SK-N-SH (cell line): ENCODE results near the gene LRRC56. TPM values are rescaled to one million over a fixed set of nuclear protein-coding genes. Genes with fewer than 3 reads are reported as not detected.
A peak's percentile ranks its signal among the peaks of the same experiment; 100 is the strongest.

Source experiments
- CTCF ChIA-PET: fragments of 300-600, 350-600 bp; formaldehyde crosslinking; extraction: SDS; loops from one replicate; lab custom pipeline; 2021; lab: Yijun Ruan, JAX
- POLR2A ChIA-PET: fragments of 350-600 bp; sonication (Branson Sonifier 250); formaldehyde crosslinking; extraction: SDS; loops from one replicate; lab custom pipeline; 2020; ENCODE audit warnings: antibody characterized with exemption, inconsistent platforms; lab: Yijun Ruan, JAX
- DNase-seq: peaks from one replicate; pipeline ENCODE4 v3.0.0; 2012
- H2AFZ ChIP-seq: fragments of 200-600 bp; sonication (generic); 2 replicates; pipeline ENCODE4 v1.8.1; 2016; ENCODE audit warnings: antibody characterized with exemption, mild to moderate bottlenecking, low read depth
- H3F3A ChIP-seq: fragments of 200-600 bp; sonication (generic); replicated peaks from 2 replicates; pipeline ENCODE3; 2016; ENCODE audit warnings: antibody characterized with exemption, mild to moderate bottlenecking; ENCODE audit not compliant: insufficient read depth
- H3K27ac ChIP-seq, 2 experiments: fragments of 200-500 bp in 1 of 2; fragments of 200-600 bp in 1 of 2; sonication (Bioruptor generic) in 1 of 2; sonication (generic), shearing (Covaris generic) in 1 of 2; 2 replicates each; pipeline versions ENCODE4 v1.5.1 to v1.6.1; 2014 to 2016; ENCODE audit warnings: low read depth in 2 of 2, inconsistent platforms in 1 of 2, low read length in 1 of 2, mild to moderate bottlenecking in 1 of 2, mixed read lengths in 1 of 2
- H3K27me3 ChIP-seq: fragments of 200-600 bp; sonication (generic), shearing (Covaris generic); 2 replicates; pipeline ENCODE4 v1.6.1; 2016; ENCODE audit warnings: mixed run types; ENCODE audit not compliant: insufficient read depth
- H3K36me3 ChIP-seq, 2 experiments: fragments of 200-500 bp in 1 of 2; fragments of 200-600 bp in 1 of 2; sonication (Bioruptor generic) in 1 of 2; sonication (generic) in 1 of 2; replicated peaks in 1 of 2; 2 replicates each; pipeline versions ENCODE3 to v1.5.1; 2014 to 2016; ENCODE audit warnings: low read length in 1 of 2, mild to moderate bottlenecking in 1 of 2; ENCODE audit not compliant: insufficient read depth in 2 of 2, control insufficient read depth in 1 of 2
- H3K4me1 ChIP-seq, 2 experiments: fragments of 200-500 bp in 1 of 2; fragments of 200-600 bp in 1 of 2; sonication (Bioruptor generic) in 1 of 2; sonication (generic), shearing (Covaris generic) in 1 of 2; 2 replicates each; pipeline versions ENCODE4 v1.5.1 to v1.6.1; 2014 to 2016; ENCODE audit warnings: low read depth in 1 of 2, low read length in 1 of 2, mixed run types in 1 of 2; ENCODE audit not compliant: insufficient read depth in 2 of 2, control insufficient read depth in 1 of 2
- H3K4me2 ChIP-seq: fragments of 200-600 bp; sonication (generic), shearing (Covaris generic); 2 replicates; pipeline ENCODE4 v1.6.1; 2017; ENCODE audit warnings: mixed run types
- H3K4me3 ChIP-seq, 2 experiments: fragments of 200-500 bp in 1 of 2; fragments of 200-600 bp in 1 of 2; sonication (Bioruptor generic) in 1 of 2; sonication (generic), shearing (Covaris generic) in 1 of 2; 2 replicates each; pipeline versions ENCODE4 v1.5.1 to v1.8.1; 2014 to 2016; ENCODE audit warnings: low read depth in 2 of 2, inconsistent platforms in 1 of 2, low read length in 1 of 2, mild to moderate bottlenecking in 1 of 2, mixed read lengths in 1 of 2, moderate library complexity in 1 of 2
- H3K79me2 ChIP-seq: fragments of 200-600 bp; sonication (generic); 2 replicates; pipeline ENCODE4 v1.8.1; 2017; ENCODE audit warnings: mild to moderate bottlenecking; ENCODE audit not compliant: insufficient read depth
- H3K9ac ChIP-seq: fragments of 200-600 bp; sonication (generic); 2 replicates; pipeline ENCODE4 v1.6.1; 2017; ENCODE audit warnings: mixed run types
- H3K9me2 ChIP-seq: fragments of 200-600 bp; sonication (generic); 2 replicates; pipeline ENCODE4 v1.6.1; 2017; ENCODE audit warnings: mixed run types
- H3K9me3 ChIP-seq: fragments of 200-600 bp; sonication (generic); 2 replicates; pipeline ENCODE4 v1.6.1; 2017; ENCODE audit warnings: mixed run types, mild to moderate bottlenecking, moderate library complexity
- H4K20me1 ChIP-seq: fragments of 200-600 bp; sonication (generic); 2 replicates; pipeline ENCODE4 v1.6.1; 2017; ENCODE audit warnings: mild to moderate bottlenecking, mixed run types; ENCODE audit not compliant: insufficient read depth
- CHD2 ChIP-seq: fragments of 150-350 bp; IDR thresholded peaks from 2 replicates; pipeline ENCODE4 v1.6.1; 2018; ENCODE audit warnings: low read length; ENCODE audit not compliant: partially characterized antibody
- ELF1 ChIP-seq: IDR thresholded peaks from 2 replicates; pipeline ENCODE4 v1.4.0; 2012
- EP300 ChIP-seq, 2 experiments: IDR thresholded peaks; 2 replicates each; pipeline versions ENCODE4 v1.4.0 to v1.6.1; 2012; ENCODE audit warnings: borderline replicate concordance in 1 of 2, low read depth in 1 of 2, low read length in 1 of 2
- FOSL2 ChIP-seq: IDR thresholded peaks from 2 replicates; pipeline ENCODE4 v1.4.0; 2012; ENCODE audit warnings: low read depth, mild to moderate bottlenecking, moderate library complexity, borderline replicate concordance
- GABPA ChIP-seq: IDR thresholded peaks from 2 replicates; pipeline ENCODE4 v1.4.0; 2012; ENCODE audit warnings: low read depth, mild to moderate bottlenecking
- GATA2 ChIP-seq: sonication (generic); formaldehyde crosslinking; IDR thresholded peaks from 2 replicates; pipeline ENCODE4 v1.5.0; 2020; ENCODE audit warnings: mild to moderate bottlenecking, missing genetic modification reagents
- IRF3 ChIP-seq: fragments of 150-350 bp; IDR thresholded peaks from 2 replicates; pipeline ENCODE4 v1.6.1; 2016; ENCODE audit warnings: mild to moderate bottlenecking, low read depth, low read length
- MXI1 ChIP-seq: IDR thresholded peaks from 2 replicates; pipeline ENCODE4 v1.6.1; 2012; ENCODE audit warnings: mild to moderate bottlenecking, low read depth, low read length, improper control_type of control experiment
- POLR2AphosphoS5 ChIP-seq: IDR thresholded peaks from 2 replicates; pipeline ENCODE4 v1.6.1; 2012; ENCODE audit warnings: low read depth, low read length
- RAD21 ChIP-seq: IDR thresholded peaks from 2 replicates; pipeline ENCODE4 v1.6.1; 2012; ENCODE audit warnings: mild to moderate bottlenecking, low read length
- TCF12 ChIP-seq: IDR thresholded peaks from 2 replicates; pipeline ENCODE4 v1.4.0; 2012
- WGBS: methylation state at CpG from one replicate; pipeline ENCODE4 v1.1.6; 2017; ENCODE audit warnings: low lambda C conversion rate; 5-methylcytosine and 5-hydroxymethylcytosine counted together
- polyA plus RNA-seq, 3 experiments: library from polyadenylated mRNA; depleted of rRNA; stranded (reverse); fragments of >200 nt; gene quantifications; 2 replicates each; pipeline ENCODE4 v1.2.3, GENCODE V29; 2012
- TF ChIP-seq, protein P1 (sequence below): fragments of 200-600 bp; sonication (generic); IDR thresholded peaks from 2 replicates; pipeline ENCODE4 v1.6.1; 2017; ENCODE audit warnings: antibody characterized with exemption, mild to moderate bottlenecking, moderate library complexity
- TF ChIP-seq, protein P2 (sequence below): IDR thresholded peaks from 2 replicates; pipeline ENCODE4 v1.4.0; 2012; ENCODE audit warnings: low read depth, borderline replicate concordance

The LRRC56 gene
- polyA plus RNA-seq, 1 of the 3 experiments (the other 2 are of a cell fraction), result 1.2 TPM

DNA sequence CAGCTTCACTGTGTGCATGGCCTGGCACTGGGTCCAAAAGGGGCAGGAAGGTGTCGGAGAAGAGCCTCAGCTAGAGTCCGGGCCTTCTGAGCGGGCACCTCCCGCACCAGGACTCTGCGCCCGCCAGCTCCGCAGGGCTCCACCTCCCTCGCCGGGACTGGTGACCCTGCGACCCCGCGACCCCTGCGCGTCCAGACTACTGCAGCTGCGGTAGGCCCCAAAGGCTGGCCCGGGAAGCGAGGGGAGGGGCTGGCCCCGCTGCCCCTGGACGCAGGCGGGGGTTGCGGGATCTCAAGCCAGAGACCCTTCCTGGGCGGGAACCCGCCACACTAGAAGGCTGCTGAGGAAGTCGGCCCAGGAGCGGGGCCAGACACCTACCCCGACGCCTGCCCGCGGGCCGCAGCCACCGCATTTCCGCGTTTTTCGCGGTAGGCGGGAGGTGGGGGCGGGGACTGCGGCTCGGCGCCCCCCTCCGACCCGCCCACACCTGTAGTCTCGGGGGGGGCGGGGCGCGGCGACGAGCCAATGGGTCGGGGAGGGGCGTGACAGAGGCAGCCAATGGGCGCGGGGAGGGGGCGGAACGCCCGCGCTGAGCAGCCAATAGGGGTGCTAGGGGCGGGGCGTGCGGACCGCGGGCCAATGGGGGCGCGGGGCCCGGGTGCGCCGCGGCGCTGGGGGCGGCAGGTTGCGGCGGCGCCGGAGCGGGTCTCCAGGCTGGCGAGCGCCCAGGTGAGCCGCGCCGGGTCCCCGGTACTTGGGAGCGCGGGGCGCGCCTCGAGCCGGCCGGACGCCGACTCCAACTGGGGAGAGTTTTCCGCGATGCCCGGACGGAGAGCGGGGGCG lies 23.2 kb downstream of the LRRC56 start, which contains the start of the genes LMNTD2 and RASSF7:
TSS of gene LMNTD2 (minus strand) at position 434 of the 843 bp plus-strand sequence. CDS start at position 412, 22 bp downstream.
TSS of gene RASSF7 (plus strand) at position 666 of the 843 bp plus-strand sequence. CDS start 799 bp downstream, outside the sequence.
- WGBS, result 3% methylated on average over 24 of the region's 95 CpGs
- POLR2A ChIA-PET, result interaction anchor here (0.7 to 1.5 kb wide), 2 partner anchors 15 to 53 kb away, joined by 3 read pairs; no protein-coding TSS in a partner anchor

GRCh38 chr11:561148-562003 lies 24.0 kb downstream of the LRRC56 start:
- H2AFZ ChIP-seq, result peak overlapping the region; percentile 51; the same call in 1 of the 2 replicates
- H3K27me3 ChIP-seq, result peaks cover 8% of the 10 kb centered on the region
- no peaks in the 10 kb centered on the region for H3K9me3 ChIP-seq
- no peaks in the 10 kb centered on the region for H4K20me1 ChIP-seq
- peak overlapping the region; percentile 82 to 86 for H3K4me3 ChIP-seq
- H3F3A ChIP-seq, result peaks cover 6% of the 10 kb centered on the region
- no peaks in the 10 kb centered on the region for H3K9me2 ChIP-seq
- H3K36me3 ChIP-seq, result no peaks in the 10 kb centered on the region
- H3K4me2 ChIP-seq, result peak overlapping the region; percentile 95
- peak overlapping the region in 1 of 2 experiments; percentile 14; a peak in 1 of 4 replicates for H3K27ac ChIP-seq
- 16% methylated on average over 16 of the region's 67 CpGs for WGBS
- H3K4me1 ChIP-seq, result peaks cover 4 to 26% of the 10 kb centered on the region in 2 experiments; a peak in 2 of 4 replicates
- no peaks in the 10 kb centered on the region; the same call in 1 of the 2 replicates for H3K79me2 ChIP-seq
- POLR2A ChIA-PET, result interaction anchor here (0.7 to 1.3 kb wide), 3 partner anchors 14 to 235 kb away, joined by 3 read pairs; no protein-coding TSS in a partner anchor
- CTCF ChIA-PET, result interaction anchor here (0.8 to 1.5 kb wide), 2 partner anchors 17 to 158 kb away, joined by 3 read pairs; no protein-coding TSS in a partner anchor
- peak overlapping the region; percentile 66 for H3K9ac ChIP-seq
- no peak for DNase-seq
- TF ChIP-seq TCF12 (no peak), ELF1 (no peak), GATA2 (CRISPR knock-in tag) (no peak), CHD2 (no peak), MXI1 (no peak; the same call in 1 of the 2 replicates), GABPA (no peak), EP300 (IDR thresholded peaks at IDR 0.05; ENCODE audit: borderline replicate concordance in 1 of 2, low read depth in 1 of 2, low read length in 1 of 2) (no peak), RAD21 (no peak), FOSL2 (no peak)
- TF ChIP-seq, protein P1, sequence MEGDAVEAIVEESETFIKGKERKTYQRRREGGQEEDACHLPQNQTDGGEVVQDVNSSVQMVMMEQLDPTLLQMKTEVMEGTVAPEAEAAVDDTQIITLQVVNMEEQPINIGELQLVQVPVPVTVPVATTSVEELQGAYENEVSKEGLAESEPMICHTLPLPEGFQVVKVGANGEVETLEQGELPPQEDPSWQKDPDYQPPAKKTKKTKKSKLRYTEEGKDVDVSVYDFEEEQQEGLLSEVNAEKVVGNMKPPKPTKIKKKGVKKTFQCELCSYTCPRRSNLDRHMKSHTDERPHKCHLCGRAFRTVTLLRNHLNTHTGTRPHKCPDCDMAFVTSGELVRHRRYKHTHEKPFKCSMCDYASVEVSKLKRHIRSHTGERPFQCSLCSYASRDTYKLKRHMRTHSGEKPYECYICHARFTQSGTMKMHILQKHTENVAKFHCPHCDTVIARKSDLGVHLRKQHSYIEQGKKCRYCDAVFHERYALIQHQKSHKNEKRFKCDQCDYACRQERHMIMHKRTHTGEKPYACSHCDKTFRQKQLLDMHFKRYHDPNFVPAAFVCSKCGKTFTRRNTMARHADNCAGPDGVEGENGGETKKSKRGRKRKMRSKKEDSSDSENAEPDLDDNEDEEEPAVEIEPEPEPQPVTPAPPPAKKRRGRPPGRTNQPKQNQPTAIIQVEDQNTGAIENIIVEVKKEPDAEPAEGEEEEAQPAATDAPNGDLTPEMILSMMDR, result no peak
- TF ChIP-seq, protein P2, sequence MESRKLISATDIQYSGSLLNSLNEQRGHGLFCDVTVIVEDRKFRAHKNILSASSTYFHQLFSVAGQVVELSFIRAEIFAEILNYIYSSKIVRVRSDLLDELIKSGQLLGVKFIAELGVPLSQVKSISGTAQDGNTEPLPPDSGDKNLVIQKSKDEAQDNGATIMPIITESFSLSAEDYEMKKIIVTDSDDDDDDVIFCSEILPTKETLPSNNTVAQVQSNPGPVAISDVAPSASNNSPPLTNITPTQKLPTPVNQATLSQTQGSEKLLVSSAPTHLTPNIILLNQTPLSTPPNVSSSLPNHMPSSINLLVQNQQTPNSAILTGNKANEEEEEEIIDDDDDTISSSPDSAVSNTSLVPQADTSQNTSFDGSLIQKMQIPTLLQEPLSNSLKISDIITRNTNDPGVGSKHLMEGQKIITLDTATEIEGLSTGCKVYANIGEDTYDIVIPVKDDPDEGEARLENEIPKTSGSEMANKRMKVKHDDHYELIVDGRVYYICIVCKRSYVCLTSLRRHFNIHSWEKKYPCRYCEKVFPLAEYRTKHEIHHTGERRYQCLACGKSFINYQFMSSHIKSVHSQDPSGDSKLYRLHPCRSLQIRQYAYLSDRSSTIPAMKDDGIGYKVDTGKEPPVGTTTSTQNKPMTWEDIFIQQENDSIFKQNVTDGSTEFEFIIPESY, result no peak

More for the DNA sequence above, 23.2 kb downstream of the LRRC56 start, which contains the start of the genes LMNTD2 and RASSF7:
- CTCF ChIA-PET, result interaction anchor here (0.8 to 1.5 kb wide), 2 partner anchors 42 to 163 kb away, joined by 3 to 7 read pairs; no protein-coding TSS in a partner anchor
- H3K79me2 ChIP-seq, result no peaks in the 10 kb centered on the region; the same call in 1 of the 2 replicates
- no peaks in the 10 kb centered on the region for H3K9me3 ChIP-seq
- H3K9ac ChIP-seq, result peak within 1 kb of the TSS; percentile 66
- peak; percentile 79 for TF ChIP-seq CHD2
- peak; percentile 82 for TF ChIP-seq IRF3
- peak; percentile 93 for TF ChIP-seq ELF1
- TF ChIP-seq POLR2AphosphoS5, result 0 out of 2 replicates have a peak, but pooled peaks have one; percentile 35
- TF ChIP-seq MXI1, result peak; percentile 15; the same call in 1 of the 2 replicates
- no peak for TF ChIP-seq FOSL2
- no peaks in the 10 kb centered on the region for H3K36me3 ChIP-seq
- peak within 1 kb of the TSS in 1 of 2 experiments; percentile 82; a peak in 1 of 4 replicates for H3K27ac ChIP-seq
- H3K4me3 ChIP-seq, result peak within 1 kb of the TSS; percentile 82 to 86
- H3K4me1 ChIP-seq, result peaks cover 4 to 22% of the 10 kb centered on the region in 2 experiments; a peak in 2 of 4 replicates
- H2AFZ ChIP-seq, result peak within 1 kb of the TSS; percentile 74; the same call in 1 of the 2 replicates
- no peaks in the 10 kb centered on the region for H3K9me2 ChIP-seq
- H4K20me1 ChIP-seq, result no peaks in the 10 kb centered on the region
- peaks cover 1% of the 10 kb centered on the region for H3F3A ChIP-seq
- peak; percentile 100 for DNase-seq
- H3K4me2 ChIP-seq, result peak within 1 kb of the TSS; percentile 95
- peaks cover 11% of the 10 kb centered on the region for H3K27me3 ChIP-seq
